ENCODE measurements around the gene PLCH1. TPM values are rescaled to one million over a fixed set of nuclear protein-coding genes. Genes with fewer than 3 reads are reported as not detected.

Gene PLCH1
- total and polyA plus RNA-seq, 9 of the 15 experiments (the other 6 are each of a cell fraction or from before 2014, with no cell fraction given) = 0.17 to 0.62 (median 0.40) TPM

DNA sequence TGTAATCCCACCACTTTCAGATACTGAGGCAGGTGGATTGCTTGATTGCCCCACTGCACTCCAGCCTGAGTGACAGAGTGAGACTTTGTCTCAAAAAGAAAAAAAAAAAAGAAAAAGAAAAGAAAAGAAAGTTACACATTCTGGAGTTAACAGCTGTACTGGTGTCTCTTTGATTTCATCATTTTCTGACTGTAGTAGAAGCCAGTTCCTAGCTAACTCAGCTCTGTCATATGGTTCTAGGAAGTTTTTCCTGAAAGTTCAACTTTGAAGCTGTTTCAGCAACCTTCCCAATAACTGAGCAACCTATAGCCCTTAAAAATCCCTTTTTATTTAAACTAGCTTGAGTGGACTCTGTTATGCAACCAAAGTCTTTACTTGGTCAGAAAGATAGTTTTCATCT, 346.8 kb downstream of the PLCH1 start:
- H3K36me3 ChIP-seq (ENCODE audit: control insufficient read depth, insufficient read depth, low read length) = no peaks in the 10 kb centered on the region
- FAIRE-seq (no peak), ATAC-seq (no peak), DNase-seq (ENCODE audit: extremely low read depth in 1 of 4, low spot score in 3 of 4) (no peak)
- ChIA-PET CTCF (ENCODE audit: low intra/inter-chr PET ratio) (no interaction called here), POLR2A (no interaction called here)
- in situ Hi-C loops (cut with MboI) (no loop called here), intact Hi-C loops (cut with micrococcal nuclease) (no loop called here)
- no peaks in the 10 kb centered on the region for H3K27me3 ChIP-seq (ENCODE audit: control insufficient read depth in 2 of 2, insufficient read depth in 2 of 2, low read length in 2 of 2)
- H3K79me2 ChIP-seq (ENCODE audit: control insufficient read depth, insufficient read depth, low read length) = no peaks in the 10 kb centered on the region
- no peaks in the 10 kb centered on the region for H3K9me3 ChIP-seq (replicated peaks; ENCODE audit: control insufficient read depth, insufficient read depth, low read depth, low read length)
- H3K9me1 ChIP-seq (ENCODE audit: control insufficient read depth, insufficient read depth, low read length) = no peaks in the 10 kb centered on the region
- no peak overlapping the region for H3K9ac ChIP-seq (ENCODE audit: insufficient read depth in 1 of 2, low read depth in 2 of 2, low read length in 2 of 2)
- H3K4me1 ChIP-seq (replicated peaks in 1 of 2; ENCODE audit: control insufficient read depth in 2 of 2, insufficient read depth in 2 of 2, low read length in 2 of 2) = no peaks in the 10 kb centered on the region
- H3K27ac ChIP-seq (ENCODE audit: extremely low read depth, low read depth, low read length) = no peak overlapping the region
- H2AFZ ChIP-seq (ENCODE audit: low read depth, low read length) = no peak overlapping the region
- no TSS peak for BruUV-seq (replicated peaks)
- H4K20me1 ChIP-seq (replicated peaks; ENCODE audit: control insufficient read depth, insufficient read depth, low read length) = no peaks in the 10 kb centered on the region
- no peak overlapping the region for H3K4me3 ChIP-seq
- H3K4me2 ChIP-seq (ENCODE audit: insufficient read depth, low read length) = no peak overlapping the region
- TF ChIP-seq, protein P1, sequence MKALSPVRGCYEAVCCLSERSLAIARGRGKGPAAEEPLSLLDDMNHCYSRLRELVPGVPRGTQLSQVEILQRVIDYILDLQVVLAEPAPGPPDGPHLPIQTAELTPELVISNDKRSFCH (CRISPR knock-in tag; IDR thresholded peaks at IDR 0.05) = no peak
- TF ChIP-seq, protein P1 (tag; IDR thresholded peaks at IDR 0.05) = no peak
- TF ChIP-seq CEBPG (CRISPR knock-in tag; IDR thresholded peaks at IDR 0.05) (no peak), CEBPG (tag; conservative IDR thresholded peaks at IDR 0.05 in 1 of 2, IDR thresholded peaks at IDR 0.05 in 1 of 2) (0 out of 4 replicates have a peak, but pooled peaks of 1 of the 2 experiments have one; percentile 31), HMGN3 (IDR thresholded peaks at IDR 0.05; ENCODE audit: borderline replicate concordance, extremely low read depth, insufficient read length, low read depth, low read length) (no peak)
- TF ChIP-seq, protein P2, sequence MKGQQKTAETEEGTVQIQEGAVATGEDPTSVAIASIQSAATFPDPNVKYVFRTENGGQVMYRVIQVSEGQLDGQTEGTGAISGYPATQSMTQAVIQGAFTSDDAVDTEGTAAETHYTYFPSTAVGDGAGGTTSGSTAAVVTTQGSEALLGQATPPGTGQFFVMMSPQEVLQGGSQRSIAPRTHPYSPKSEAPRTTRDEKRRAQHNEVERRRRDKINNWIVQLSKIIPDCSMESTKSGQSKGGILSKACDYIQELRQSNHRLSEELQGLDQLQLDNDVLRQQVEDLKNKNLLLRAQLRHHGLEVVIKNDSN (CRISPR knock-in tag; IDR thresholded peaks at IDR 0.05) = no peak

All from K562 (cell line).